GM21423 (cell line): ENCODE measurements around the gene TM9SF3.
A peak's percentile ranks its signal among the peaks of the same experiment; 100 is the strongest.
"Not testable (repeated sequence)": the region's sequence is repeated elsewhere in the genome, so short reads cannot be mapped to it uniquely, and the experiment has no call there.

ENCODE experiments used
- ATAC-seq: cut with Tn5 transposase; IDR thresholded peaks from one replicate; pipeline ENCODE4 v1.9.1; 2021; ENCODE audit warnings: mild to moderate bottlenecking, moderate library complexity; ENCODE audit not compliant: unreplicated experiment

Gene TM9SF3

DNA sequence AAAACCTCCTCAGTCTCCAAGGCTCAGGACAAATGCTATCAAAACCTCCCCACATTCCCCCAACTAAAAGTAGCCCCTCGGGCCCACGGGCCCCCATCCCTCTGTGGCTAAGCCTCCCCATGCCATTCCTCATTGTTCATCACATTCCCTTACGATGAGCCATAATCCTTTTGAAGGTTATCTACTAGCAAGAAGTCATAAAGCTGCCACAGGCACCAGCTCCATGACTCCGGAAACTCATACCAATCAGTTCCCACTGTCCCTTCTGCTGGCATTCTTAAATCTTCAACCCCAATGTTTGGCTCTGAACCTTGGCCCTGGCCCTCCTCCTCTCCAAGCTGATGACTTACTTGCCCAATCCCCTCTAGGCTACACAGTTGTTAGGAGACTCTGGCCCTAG lies 19.4 kb upstream of the TM9SF3 start:
- ATAC-seq, result no peak

GRCh38 chr10:96600337-96600736 lies 13.5 kb upstream of the TM9SF3 start:
- ATAC-seq, result no peak

DNA sequence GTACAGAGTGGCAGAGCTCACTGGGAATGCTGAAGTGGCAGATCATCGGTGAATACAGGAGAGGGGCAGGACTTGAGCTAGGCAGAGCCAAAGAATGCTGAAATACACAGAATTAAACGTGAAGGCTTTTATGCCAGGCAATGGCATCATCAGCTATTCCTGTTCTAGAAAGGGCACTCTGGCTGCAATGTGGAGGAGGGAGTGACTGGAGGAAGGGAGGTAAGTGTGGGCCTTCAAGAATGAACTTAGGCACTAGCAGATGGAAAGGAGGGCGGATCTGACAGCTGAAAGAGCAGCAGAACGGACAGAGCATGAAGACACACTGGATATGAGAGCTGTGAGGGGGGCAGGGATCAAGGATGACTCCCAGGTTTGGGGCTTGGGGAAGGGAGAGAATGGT lies 12.0 kb upstream of the TM9SF3 start:
- no peak for ATAC-seq

DNA sequence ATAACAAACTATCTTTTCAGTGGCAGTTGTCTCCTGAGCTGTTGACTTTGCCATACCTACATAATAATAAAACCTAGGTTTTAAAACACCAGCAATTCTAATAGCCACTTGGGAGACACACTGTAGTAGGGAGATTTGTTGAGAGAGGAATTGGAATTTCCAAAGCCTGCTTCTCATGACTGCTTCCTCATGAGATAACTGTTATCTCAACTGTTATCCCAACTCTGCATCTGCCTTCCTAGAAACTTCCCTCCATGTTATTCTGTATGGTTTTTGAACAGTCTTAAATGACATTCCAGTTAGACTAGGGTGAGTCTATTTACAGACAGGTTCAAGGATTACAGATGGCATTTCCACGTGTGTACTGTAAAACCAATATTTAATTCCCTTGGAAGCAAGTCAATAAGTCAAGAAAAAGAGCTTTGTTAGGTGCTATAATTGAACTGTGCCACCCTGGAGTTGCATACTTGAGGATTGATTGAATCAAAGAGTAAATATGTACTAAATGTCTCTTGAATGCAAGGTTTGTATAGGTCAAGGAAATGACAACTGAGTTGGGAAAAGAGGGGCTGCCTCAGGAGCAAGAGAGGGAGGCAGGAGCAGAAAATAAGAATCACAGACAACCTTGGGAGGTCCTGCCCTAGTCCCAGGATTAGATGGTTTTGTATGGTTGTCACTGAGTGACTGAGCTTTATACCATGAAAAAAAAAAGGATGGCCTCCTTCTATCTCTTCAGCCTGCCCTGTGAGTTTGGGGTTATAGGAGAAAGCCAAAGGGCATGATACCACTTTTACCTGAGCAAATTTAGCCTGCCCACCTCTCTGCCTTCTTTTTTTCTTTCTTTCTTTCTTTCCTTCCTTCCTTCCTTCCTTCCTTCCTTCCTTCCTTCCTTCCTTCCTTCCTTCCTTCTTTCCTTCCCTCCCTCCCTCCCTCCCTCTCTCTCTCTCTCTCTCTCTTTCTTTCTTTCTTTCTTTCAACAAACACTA lies 9.9 kb upstream of the TM9SF3 start:
- no peak for ATAC-seq

- no peak for ATAC-seq
Observed at GRCh38 chr10:96595741-96596140, 8.9 kb upstream of the TM9SF3 start.

- no peak for ATAC-seq
Observed at GRCh38 chr10:96591946-96592345, 5.1 kb upstream of the TM9SF3 start.

DNA sequence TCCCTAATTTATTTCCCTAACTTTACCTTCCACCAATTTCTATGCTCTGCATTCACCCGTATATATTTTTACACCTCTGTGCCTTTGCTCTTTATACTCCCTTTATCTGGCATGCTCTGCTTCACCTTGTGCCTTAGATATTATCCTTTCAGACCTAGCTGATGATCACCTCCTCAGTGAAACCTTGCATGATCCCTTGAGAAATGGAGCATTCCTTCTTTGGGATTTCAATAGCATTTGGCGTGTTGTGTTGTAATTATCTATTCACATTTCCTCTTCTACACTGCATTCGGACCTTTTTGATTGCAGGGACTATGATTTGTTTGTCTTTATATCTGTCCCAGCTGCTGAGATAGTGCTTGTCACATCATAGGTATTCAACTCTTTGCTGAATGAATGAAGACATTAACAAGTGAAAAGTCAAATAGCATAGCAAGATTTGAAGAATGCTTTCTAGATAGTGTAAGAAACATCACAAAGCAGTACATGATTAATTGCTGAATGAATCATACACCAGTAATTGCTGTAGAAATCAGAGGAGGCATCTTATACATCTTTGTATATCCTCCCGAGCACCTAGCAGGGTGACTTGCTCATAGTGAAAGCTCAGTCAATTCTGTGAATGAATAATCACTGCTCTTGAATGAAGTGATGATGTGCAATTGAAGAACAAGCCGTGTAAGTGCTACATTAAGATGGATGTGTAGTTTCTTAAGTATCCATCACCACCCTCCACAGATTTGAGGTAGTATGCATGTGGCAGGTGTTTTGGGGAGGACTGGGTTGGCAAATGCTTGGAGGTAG lies 2.0 kb upstream of the TM9SF3 start:
- peak; percentile 30 for ATAC-seq

DNA sequence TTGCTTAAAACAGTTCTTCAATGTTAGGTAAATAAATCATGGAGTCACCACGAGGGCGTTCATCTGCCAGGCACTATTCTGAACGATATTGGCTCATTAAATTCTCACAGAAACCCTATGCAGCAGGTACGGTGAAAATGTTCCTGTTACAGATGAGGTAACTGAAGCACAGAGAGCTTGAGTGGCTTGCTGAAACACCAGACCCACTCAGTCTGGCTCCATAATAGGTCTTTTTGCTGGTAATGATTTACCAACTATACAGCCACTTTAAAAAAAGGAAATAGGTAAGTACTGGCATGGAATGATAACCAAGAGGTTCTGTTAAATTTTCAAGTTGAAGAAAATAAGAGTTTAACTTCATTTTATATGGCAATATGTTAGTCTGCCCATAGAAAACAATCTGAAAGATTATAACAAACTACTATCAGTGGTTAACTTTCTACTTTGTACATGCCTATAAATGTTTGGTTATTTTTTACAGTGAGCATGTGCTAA lies 1.3 kb upstream of the TM9SF3 start:
- ATAC-seq, result no peak

DNA sequence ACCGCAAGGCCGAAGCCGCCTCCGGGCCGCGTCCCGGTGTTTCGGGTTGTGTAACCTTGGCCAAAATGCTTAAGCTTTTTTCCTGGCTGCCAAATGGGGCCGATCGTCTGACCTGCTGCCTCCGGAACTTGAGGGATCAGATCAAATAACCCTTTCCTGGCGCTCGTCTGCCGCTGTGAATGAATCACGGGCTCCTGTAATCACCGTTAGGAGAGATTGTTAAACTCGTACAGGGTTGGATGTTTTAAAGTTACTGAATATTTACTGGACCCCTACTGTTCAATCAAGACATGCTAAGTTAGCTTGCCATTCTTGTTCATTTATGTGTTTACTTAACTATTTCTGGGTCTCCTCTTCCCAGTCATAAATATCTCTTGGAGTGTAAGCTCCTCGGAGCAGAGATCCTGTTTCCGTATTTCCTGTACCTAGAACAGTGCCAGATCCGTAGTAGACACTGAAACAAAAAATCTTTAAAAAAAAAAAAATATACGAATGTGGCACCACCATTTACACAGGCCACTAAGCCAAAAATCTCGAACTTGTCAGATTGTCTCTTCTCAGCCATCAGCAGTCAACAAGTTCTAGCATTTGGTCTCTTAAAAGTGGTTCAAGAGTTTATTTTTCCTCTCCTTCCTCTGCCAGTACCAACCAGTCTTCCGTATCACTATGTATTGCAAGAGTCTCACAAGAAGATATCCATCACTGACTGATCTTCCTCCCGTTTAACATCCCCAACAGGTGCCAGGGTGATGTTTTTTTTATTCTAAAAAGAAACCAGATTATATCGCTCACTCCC lies 650 bp upstream of the TM9SF3 start:
- ATAC-seq, result peak; percentile 7

GRCh38 chr10:96585736-96586418 lies 935 bp downstream of the TM9SF3 start:
- no peak for ATAC-seq

DNA sequence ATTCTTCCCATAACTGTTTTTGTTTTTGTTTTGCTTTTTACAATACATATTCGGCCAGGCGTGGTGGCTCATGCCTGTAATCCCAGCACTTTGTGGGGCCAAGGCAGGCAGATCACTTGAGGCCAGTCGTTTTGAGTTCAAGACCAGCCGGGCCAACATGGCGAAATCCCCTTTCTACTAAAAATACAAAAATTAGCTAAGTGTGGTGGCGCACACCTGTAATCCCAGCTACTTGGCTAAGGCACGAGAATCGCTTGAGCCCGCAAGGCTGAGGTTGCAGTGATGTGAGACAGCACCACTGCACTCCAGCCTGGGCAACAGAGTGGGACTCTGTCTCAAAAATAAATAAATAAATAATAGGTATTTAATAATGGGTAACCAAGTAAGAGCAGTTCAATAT lies 2.3 kb downstream of the TM9SF3 start:
- no peak for ATAC-seq

- ATAC-seq, result no peak
Observed at GRCh38 chr10:96584035-96584434, 2.8 kb downstream of the TM9SF3 start.

DNA sequence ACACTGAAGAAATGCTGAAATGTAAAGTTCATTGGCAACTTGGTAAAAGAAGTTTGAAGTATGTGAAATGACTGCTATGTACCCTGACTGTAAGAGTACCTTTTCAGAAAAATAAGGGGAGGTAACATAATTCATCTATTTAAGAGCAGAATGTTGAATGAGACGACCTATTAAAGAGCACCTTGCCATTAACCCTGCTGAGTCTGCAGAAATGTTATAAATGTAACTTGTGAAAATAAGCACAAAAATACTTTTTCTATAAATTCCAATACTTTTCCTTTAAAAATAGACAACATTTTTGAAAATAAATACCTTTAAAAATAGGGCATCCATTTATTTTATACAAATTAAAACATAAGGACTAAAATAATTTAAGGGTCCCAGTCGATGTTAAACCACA lies 7.7 kb downstream of the TM9SF3 start:
- no peak for ATAC-seq

GRCh38 chr10:96578633-96579032 lies 8.2 kb downstream of the TM9SF3 start:
- ATAC-seq, result no peak

- no peak for ATAC-seq
Observed at GRCh38 chr10:96578022-96578421, 8.8 kb downstream of the TM9SF3 start.

DNA sequence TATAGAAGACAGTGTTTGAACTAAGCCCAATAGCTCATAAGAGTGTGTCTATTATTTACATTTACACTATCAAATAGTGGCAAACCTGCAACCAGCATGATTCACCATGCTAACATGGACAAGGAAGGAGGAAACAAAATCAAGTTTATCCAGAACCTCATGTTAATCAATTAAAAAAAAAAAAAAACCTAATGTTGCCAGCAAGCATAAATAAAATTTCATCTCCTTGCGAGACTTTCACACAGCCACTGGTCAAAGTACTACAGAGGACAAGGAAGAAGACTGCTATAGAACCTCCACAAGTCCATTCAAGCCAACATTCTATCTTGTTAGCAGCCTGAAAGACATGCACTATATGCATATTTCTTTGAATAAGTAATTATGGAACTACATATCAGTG lies 9.7 kb downstream of the TM9SF3 start:
- ATAC-seq, result no peak

DNA sequence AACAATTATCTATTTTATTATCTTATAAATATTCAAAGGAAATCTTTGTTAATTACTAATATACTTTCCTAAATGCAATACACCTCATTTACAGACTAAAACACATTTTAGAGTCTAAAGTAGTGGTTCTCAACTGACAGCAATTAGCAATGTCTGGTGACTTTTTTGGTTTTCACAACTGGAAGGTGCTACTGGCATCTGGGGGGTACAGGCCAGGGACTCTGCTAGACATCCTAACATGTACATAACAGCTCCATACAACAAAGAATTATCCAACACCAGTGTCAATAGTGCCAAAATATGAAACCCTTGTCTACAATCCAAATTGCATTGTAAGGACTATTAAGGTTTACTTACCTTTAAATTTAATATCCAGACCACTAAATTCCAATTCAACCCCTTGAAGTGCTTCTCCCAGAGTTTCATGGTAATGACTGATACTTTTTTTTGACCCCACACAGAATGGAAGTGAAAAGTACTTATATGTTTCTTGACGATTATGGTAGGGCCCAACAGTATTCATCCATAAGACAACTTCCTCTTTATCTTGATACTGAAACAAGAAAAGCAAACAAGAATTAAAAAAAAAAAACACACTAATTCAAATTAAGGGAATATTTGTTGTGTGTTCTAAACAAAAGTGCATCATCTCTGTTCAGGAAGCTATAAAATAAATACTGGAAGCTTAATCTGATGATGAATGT lies 10.4 kb downstream of the TM9SF3 start:
- ATAC-seq, result no peak

- not testable (repeated sequence) for ATAC-seq
Observed at GRCh38 chr10:96574564-96574963, 12.2 kb downstream of the TM9SF3 start.

DNA sequence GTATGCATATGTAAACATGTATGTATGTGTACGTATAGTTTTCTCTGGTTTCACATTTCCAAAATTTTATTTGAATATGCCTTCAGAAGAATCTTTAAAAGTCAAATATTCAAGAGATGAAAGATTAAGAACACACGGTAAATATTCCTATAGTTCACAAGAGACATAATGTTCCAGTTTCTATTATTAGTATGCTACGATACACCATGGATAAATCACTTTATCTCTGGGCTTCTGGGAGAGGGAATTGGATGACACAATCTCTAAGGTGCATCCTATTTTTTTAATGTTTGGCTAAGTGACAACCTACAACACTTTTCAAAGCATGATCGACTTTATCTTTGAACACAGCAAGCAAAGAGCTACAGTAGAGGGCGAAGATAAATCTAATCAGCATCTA lies 13.8 kb downstream of the TM9SF3 start:
- no peak for ATAC-seq
